HL-60 (cell line): ENCODE results near the gene DNM3.

Experiments used
- TF ChIP-seq, protein P1 (sequence below): IDR thresholded peaks from one replicate; pipeline ENCODE4 v1.5.1; 2011; ENCODE audit warnings: low read length, control low read depth, inconsistent platforms; ENCODE audit not compliant: insufficient read depth
- TF ChIP-seq, protein P2 (sequence below): IDR thresholded peaks from 2 replicates; pipeline ENCODE4 v1.6.1; 2012; ENCODE audit warnings: low read depth; ENCODE audit not compliant: insufficient replicate concordance

DNA sequence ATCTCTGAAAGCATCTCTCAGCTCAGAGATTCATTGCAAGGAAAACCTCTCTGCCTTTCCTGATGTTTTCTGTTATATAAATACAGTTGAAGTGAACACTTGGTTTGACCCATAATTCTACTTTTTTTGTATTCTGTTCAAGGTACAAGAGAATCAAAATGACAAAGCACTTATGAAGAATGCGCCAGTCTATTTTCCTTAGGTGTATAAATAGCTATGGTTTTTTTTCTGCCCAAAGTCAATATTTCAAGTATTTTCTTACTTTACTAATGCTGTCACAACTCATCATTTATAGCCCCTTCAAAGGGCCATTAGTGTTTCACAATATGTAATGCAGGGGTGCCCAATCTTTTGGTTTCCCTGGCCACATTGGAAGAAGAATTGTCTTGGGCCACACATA, 436.7 kb downstream of the DNM3 start:
- TF ChIP-seq, protein P1, sequence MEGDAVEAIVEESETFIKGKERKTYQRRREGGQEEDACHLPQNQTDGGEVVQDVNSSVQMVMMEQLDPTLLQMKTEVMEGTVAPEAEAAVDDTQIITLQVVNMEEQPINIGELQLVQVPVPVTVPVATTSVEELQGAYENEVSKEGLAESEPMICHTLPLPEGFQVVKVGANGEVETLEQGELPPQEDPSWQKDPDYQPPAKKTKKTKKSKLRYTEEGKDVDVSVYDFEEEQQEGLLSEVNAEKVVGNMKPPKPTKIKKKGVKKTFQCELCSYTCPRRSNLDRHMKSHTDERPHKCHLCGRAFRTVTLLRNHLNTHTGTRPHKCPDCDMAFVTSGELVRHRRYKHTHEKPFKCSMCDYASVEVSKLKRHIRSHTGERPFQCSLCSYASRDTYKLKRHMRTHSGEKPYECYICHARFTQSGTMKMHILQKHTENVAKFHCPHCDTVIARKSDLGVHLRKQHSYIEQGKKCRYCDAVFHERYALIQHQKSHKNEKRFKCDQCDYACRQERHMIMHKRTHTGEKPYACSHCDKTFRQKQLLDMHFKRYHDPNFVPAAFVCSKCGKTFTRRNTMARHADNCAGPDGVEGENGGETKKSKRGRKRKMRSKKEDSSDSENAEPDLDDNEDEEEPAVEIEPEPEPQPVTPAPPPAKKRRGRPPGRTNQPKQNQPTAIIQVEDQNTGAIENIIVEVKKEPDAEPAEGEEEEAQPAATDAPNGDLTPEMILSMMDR = no peak
- TF ChIP-seq, protein P2, sequence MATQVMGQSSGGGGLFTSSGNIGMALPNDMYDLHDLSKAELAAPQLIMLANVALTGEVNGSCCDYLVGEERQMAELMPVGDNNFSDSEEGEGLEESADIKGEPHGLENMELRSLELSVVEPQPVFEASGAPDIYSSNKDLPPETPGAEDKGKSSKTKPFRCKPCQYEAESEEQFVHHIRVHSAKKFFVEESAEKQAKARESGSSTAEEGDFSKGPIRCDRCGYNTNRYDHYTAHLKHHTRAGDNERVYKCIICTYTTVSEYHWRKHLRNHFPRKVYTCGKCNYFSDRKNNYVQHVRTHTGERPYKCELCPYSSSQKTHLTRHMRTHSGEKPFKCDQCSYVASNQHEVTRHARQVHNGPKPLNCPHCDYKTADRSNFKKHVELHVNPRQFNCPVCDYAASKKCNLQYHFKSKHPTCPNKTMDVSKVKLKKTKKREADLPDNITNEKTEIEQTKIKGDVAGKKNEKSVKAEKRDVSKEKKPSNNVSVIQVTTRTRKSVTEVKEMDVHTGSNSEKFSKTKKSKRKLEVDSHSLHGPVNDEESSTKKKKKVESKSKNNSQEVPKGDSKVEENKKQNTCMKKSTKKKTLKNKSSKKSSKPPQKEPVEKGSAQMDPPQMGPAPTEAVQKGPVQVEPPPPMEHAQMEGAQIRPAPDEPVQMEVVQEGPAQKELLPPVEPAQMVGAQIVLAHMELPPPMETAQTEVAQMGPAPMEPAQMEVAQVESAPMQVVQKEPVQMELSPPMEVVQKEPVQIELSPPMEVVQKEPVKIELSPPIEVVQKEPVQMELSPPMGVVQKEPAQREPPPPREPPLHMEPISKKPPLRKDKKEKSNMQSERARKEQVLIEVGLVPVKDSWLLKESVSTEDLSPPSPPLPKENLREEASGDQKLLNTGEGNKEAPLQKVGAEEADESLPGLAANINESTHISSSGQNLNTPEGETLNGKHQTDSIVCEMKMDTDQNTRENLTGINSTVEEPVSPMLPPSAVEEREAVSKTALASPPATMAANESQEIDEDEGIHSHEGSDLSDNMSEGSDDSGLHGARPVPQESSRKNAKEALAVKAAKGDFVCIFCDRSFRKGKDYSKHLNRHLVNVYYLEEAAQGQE = no peak
